Neural progenitor cell (in vitro differentiated cells): ENCODE measurements around the gene GORAB. TPM values are rescaled to one million over a fixed set of nuclear protein-coding genes. Genes with fewer than 3 reads are reported as not detected.

Experiments
- total RNA-seq: library from RNA; depleted of rRNA; stranded (reverse); fragments of >200 nt; gene quantifications from 2 replicates; pipeline ENCODE4 v1.2.3, GENCODE V29; 2015; ENCODE audit warnings: low replicate concordance

GORAB gene
- total RNA-seq, 1 donor from 2014 or later = 23.8 TPM

Other genes starting within 250 kb of the GORAB start
- gene PRRX1, start 132.0 kb downstream of the GORAB start, total RNA-seq = 0.09 and 0.19 TPM in 2 replicates